HG03571 (cell line): ENCODE data around the gene FAM3D.
"Not testable (repeated sequence)": the region's sequence is repeated elsewhere in the genome, so short reads cannot be mapped to it uniquely, and the experiment has no call there.

Experiments
- ATAC-seq: cut with Tn5 transposase; IDR thresholded peaks from one replicate; pipeline ENCODE4 v1.9.1; 2021; ENCODE audit not compliant: unreplicated experiment

FAM3D gene

GRCh38 chr3:58685641-58686040 is 19.1 kb upstream of the FAM3D start:
- ATAC-seq: no peak

- ATAC-seq: no peak
Observed at GRCh38 chr3:58683466-58683865, 16.9 kb upstream of the FAM3D start.

- ATAC-seq: no peak
Observed at GRCh38 chr3:58683001-58683458, 16.5 kb upstream of the FAM3D start.

- ATAC-seq: no peak
Observed at GRCh38 chr3:58681863-58682262, 15.3 kb upstream of the FAM3D start.

- ATAC-seq: no peak
Observed at GRCh38 chr3:58680879-58681525, 14.4 kb upstream of the FAM3D start.

- ATAC-seq: no peak
Observed at GRCh38 chr3:58679974-58680666, 13.5 kb upstream of the FAM3D start.

GRCh38 chr3:58679446-58679845 is 12.9 kb upstream of the FAM3D start:
- no peak for ATAC-seq

GRCh38 chr3:58678177-58678970 is 11.8 kb upstream of the FAM3D start:
- not testable (repeated sequence) for ATAC-seq

GRCh38 chr3:58672880-58673279 is 6.3 kb upstream of the FAM3D start:
- ATAC-seq: no peak

GRCh38 chr3:58672451-58672850 is 5.9 kb upstream of the FAM3D start:
- ATAC-seq: no peak

- ATAC-seq: no peak
Observed at GRCh38 chr3:58670506-58671135, 4.0 kb upstream of the FAM3D start.

GRCh38 chr3:58668247-58668646 is 1.7 kb upstream of the FAM3D start:
- no peak for ATAC-seq

GRCh38 chr3:58667704-58668103 is 1.1 kb upstream of the FAM3D start:
- ATAC-seq: no peak

GRCh38 chr3:58667229-58667628 is 655 bp upstream of the FAM3D start:
- ATAC-seq: no peak

- ATAC-seq: no peak
Observed at GRCh38 chr3:58665405-58665804, 1.2 kb downstream of the FAM3D start.

- ATAC-seq: no peak
Observed at GRCh38 chr3:58664611-58665010, 2.0 kb downstream of the FAM3D start.

GRCh38 chr3:58661836-58662420 is 4.6 kb downstream of the FAM3D start:
- ATAC-seq: no peak

- ATAC-seq: no peak
Observed at GRCh38 chr3:58660998-58661397, 5.6 kb downstream of the FAM3D start.

- ATAC-seq: no peak
Observed at GRCh38 chr3:58659051-58659675, 7.4 kb downstream of the FAM3D start.

- ATAC-seq: no peak
Observed at GRCh38 chr3:58658508-58658907, 8.1 kb downstream of the FAM3D start.
